A549 treated with Hydrocortisone at 1 μM for 4 hours (cell line): ENCODE data around the gene UBALD2. TPM values are rescaled to one million over a fixed set of nuclear protein-coding genes. Genes with fewer than 3 reads are reported as not detected.

Experiments
- total RNA-seq: library from RNA; stranded (reverse); fragments of 200-300 nt; extraction: Qiagen RNA extraction; gene quantifications from 5 replicates; pipeline ENCODE4 v1.2.3, GENCODE V29; 2022

The UBALD2 gene
- total RNA-seq, result 87.3 to 156 TPM (median 136 TPM) in 5 replicates

GRCh38 chr17:76264755-76265623 lies at the start of gene UBALD2:
UBALD2 (plus strand) TSS chr17:76265348; CDS start chr17:76265506, 158 bp downstream.

DNA sequence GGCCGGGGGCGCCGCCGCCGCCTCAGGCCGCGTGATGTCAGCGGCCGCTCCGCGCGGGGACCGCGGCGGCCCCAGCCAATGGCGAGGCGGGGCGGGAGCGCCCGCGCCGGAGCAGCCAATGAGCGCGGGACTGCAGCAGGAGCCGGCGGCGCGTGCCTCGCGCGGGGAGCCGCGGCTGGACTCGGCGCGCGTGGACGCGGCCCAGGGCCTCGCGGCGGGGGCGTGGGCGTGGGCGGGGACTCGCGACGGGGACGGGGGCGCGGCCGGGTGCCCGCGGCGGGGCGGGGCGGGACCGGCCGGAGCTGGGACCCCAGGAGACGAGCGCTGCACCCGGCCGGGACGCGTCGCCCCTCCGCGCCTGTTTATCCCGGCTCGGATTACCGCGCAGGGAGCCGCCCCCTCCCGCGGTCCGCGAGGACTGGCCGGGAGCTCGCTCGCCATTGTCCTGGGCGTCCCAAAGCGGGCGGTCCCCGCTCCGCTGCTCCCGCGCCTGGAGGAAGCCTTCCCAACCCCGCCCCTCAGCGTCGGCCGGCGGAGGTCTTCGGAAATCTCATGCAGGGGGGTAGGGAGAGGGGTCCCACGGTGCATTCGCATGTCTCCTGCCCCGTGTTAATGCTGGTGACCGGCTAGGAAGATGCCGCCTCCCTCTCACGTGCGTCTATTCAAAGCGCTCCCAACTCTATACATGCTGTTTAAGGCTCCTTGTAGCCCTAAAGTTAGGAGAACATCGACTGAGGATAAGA lies 24.5 kb upstream of the UBALD2 start, which contains the start of gene RNF157:
TSS of gene RNF157 (minus strand) at position 33 of the 743 bp plus-strand sequence. CDS start 253 bp downstream, outside the sequence.

GRCh38 chr17:76307966-76308338 lies 42.8 kb downstream of the UBALD2 start, which contains the start of gene QRICH2:
QRICH2 (minus strand) TSS chr17:76308276; CDS start chr17:76307998, 278 bp downstream.

Other genes with a start within 250 kb of the UBALD2 start
- 14.7 to 18.8 TPM (median 16.8 TPM) in 5 replicates for gene EVPL, start 238.0 kb upstream of the UBALD2 start, total RNA-seq
- gene SRP68, start 192.8 kb upstream of the UBALD2 start, total RNA-seq, result 80.7 to 90.9 TPM (median 85.2 TPM) in 5 replicates
- gene GALR2, start 190.6 kb upstream of the UBALD2 start, total RNA-seq, result 0.89 to 1.8 TPM (median 1.7 TPM) in 5 replicates
- 0.13 to 0.53 TPM (median 0.33 TPM) in 5 replicates for gene ZACN, start 186.2 kb upstream of the UBALD2 start, total RNA-seq
- 57.5 to 64.4 TPM (median 61.2 TPM) in 5 replicates for gene EXOC7, start 161.6 kb upstream of the UBALD2 start, total RNA-seq
- gene FOXJ1, start 124.1 kb upstream of the UBALD2 start, total RNA-seq, result 0.76 to 1.0 TPM (median 0.84 TPM) in 5 replicates
- 8.2 to 11.2 TPM (median 10.6 TPM) in 5 replicates for gene RNF157, start 24.9 kb upstream of the UBALD2 start, total RNA-seq
- 0.62 to 1.2 TPM (median 1.0 TPM) in 5 replicates for gene QRICH2, start 42.9 kb downstream of the UBALD2 start, total RNA-seq
- 52.0 to 64.4 TPM (median 57.8 TPM) in 5 replicates for gene PRPSAP1, start 88.6 kb downstream of the UBALD2 start, total RNA-seq
- 32.8 to 45.8 TPM (median 40.0 TPM) in 5 replicates for gene SPHK1, start 119.3 kb downstream of the UBALD2 start, total RNA-seq
- 27.5 to 29.7 TPM (median 28.1 TPM) in 5 replicates for gene UBE2O, start 187.8 kb downstream of the UBALD2 start, total RNA-seq
- 0.22 to 0.49 TPM (median 0.32 TPM) in 5 replicates for gene AANAT, start 202.3 kb downstream of the UBALD2 start, total RNA-seq
- 56.4 to 64.3 TPM (median 60.7 TPM) in 5 replicates for gene RHBDF2, start 236.1 kb downstream of the UBALD2 start, total RNA-seq